NB4 (cell line): Measurements from ENCODE around the gene PKP1.

ENCODE experiments used
- DNase-seq: peaks from one replicate; pipeline ENCODE4 v3.0.0; 2010; ENCODE audit warnings: low read depth
- H3K4me3 ChIP-seq: one replicate; pipeline ENCODE4 v1.5.1; 2011; ENCODE audit warnings: mild to moderate bottlenecking, low read depth, low read length, moderate library complexity
- MYC ChIP-seq: IDR thresholded peaks from 2 replicates; pipeline ENCODE4 v1.6.1; 2011; ENCODE audit warnings: low read depth, low read length
- POLR2A ChIP-seq: IDR thresholded peaks from 2 replicates; pipeline ENCODE4 v1.6.1; 2011; ENCODE audit warnings: mild to moderate bottlenecking; ENCODE audit not compliant: insufficient read length; ENCODE audit errors: extremely low read depth
- TF ChIP-seq, protein P1 (sequence below): IDR thresholded peaks from 2 replicates; pipeline ENCODE4 v1.6.1; 2011; ENCODE audit warnings: low read depth, low read length
- TF ChIP-seq, protein P2 (sequence below): IDR thresholded peaks from one replicate; pipeline ENCODE4 v1.5.1; 2012; ENCODE audit warnings: low read depth, low read length

The PKP1 gene

DNA sequence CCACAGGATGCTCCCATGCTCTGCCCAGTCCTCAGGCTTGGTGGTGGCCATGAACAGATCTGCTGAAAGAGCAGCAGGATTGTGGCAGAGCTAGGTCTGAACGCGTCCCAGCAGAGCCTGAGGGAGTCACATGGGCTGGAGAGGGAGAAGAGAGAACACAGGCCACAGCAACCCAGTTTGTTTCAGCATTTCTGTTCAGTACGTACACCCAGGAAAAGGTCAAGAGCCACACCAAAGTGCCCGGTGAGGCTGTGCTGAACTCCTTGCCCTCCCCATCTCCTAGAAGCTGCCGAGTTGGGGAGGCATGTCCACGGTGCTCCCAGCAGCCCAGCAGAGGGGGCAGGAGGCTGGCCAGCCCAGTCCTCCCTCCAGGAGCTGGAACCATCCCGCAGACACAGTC, 5.5 kb downstream of the PKP1 start:
- no peak overlapping the region for H3K4me3 ChIP-seq
- no peak for DNase-seq
- TF ChIP-seq, protein P1, sequence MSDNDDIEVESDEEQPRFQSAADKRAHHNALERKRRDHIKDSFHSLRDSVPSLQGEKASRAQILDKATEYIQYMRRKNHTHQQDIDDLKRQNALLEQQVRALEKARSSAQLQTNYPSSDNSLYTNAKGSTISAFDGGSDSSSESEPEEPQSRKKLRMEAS: no peak
- TF ChIP-seq MYC (no peak), POLR2A (no peak)
- TF ChIP-seq, protein P2, sequence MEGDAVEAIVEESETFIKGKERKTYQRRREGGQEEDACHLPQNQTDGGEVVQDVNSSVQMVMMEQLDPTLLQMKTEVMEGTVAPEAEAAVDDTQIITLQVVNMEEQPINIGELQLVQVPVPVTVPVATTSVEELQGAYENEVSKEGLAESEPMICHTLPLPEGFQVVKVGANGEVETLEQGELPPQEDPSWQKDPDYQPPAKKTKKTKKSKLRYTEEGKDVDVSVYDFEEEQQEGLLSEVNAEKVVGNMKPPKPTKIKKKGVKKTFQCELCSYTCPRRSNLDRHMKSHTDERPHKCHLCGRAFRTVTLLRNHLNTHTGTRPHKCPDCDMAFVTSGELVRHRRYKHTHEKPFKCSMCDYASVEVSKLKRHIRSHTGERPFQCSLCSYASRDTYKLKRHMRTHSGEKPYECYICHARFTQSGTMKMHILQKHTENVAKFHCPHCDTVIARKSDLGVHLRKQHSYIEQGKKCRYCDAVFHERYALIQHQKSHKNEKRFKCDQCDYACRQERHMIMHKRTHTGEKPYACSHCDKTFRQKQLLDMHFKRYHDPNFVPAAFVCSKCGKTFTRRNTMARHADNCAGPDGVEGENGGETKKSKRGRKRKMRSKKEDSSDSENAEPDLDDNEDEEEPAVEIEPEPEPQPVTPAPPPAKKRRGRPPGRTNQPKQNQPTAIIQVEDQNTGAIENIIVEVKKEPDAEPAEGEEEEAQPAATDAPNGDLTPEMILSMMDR: no peak

DNA sequence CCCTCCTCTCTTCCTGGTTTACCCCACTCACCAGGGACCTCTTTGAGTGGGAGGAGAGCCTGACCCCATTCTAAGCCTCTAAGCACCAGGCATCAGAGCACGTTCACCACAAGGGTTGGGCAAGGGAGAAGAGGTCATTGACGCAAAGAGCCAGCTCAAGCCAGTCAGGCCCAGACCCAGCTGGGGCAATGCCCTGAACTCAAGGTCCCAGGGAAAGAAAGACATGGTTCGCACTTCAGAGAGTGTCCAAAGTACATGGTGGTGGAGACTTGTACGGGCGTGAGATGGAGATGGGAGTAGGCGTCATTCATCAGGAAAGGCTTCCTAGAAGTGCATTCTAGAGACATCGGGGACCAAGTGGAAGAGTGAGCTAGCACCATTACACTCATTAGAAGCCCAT, 7.2 kb downstream of the PKP1 start:
- no peak overlapping the region for H3K4me3 ChIP-seq
- TF ChIP-seq POLR2A (no peak), MYC (no peak)
- TF ChIP-seq, protein P2: no peak
- TF ChIP-seq, protein P1: no peak
- DNase-seq: no peak

DNA sequence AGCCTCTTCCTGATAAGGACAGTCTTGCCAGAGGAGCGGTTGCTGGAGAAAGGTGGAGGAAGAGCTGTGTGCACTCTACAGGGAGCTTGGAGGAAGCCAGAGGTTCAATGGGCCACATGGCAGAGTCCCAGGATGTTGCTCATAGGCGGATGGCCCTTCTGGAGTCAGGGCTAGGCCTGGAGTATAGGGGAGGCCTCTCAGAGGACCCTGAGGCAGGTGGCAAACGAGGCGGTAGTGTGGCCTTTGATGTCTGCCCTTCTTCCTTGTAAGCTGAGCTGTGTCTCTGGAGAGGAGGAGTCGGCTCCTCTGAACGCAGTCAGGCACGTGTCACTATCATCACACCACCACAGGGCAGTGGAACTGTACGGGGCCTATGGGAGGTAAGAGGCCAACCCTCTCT, 8.6 kb downstream of the PKP1 start:
- no peak for DNase-seq

DNA sequence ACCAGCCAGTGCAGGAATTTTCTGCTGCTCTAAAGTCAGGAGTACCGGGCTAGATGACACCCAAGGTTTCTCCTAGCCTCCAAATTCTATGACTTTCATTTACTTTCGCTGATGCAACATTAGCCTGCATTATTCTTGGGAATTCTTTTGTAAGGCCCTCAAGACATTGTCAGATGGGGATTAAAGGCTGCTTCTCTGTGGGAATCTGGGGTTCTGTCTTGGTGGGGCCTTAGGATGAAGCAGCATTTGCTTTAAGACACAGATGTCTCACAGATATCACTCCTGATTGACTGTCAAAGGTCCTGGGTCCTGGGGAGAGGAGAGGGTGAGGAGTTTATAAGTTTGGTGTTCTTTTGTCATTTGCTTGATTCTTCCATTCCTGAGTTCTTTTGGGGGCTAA, 11.6 kb downstream of the PKP1 start:
- DNase-seq: no peak
- TF ChIP-seq MYC: no peak
- TF ChIP-seq, protein P1: no peak

More for the DNA sequence above, 8.6 kb downstream of the PKP1 start:
- no peak overlapping the region for H3K4me3 ChIP-seq
- TF ChIP-seq POLR2A: no peak
- TF ChIP-seq, protein P2: no peak
- TF ChIP-seq MYC: no peak
- TF ChIP-seq, protein P1: no peak

DNA sequence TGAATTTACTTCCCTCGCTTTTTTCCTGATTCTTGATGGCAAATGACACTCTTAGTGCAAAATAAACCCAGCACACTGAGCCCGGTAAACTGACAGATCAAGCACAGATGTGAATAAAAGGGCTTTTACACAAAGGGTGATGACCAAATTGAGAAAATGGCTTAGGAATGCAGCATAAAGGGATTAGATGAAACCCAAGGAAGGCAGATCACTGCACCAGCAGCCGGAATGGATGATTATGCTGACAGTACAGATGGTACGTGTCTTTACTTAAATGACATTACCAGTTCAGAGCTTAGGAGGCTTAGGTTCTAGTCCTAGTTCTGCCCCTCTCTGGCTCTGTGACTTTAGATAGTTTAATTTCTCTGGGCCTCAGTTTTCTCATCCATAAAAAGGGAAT, 12.0 kb downstream of the PKP1 start:
- H3K4me3 ChIP-seq: no peak overlapping the region
- TF ChIP-seq, protein P2: no peak
- no peak for TF ChIP-seq POLR2A
- TF ChIP-seq MYC: no peak
- TF ChIP-seq, protein P1: no peak
- DNase-seq: no peak

More for the DNA sequence above, 11.6 kb downstream of the PKP1 start:
- no peak overlapping the region for H3K4me3 ChIP-seq

DNA sequence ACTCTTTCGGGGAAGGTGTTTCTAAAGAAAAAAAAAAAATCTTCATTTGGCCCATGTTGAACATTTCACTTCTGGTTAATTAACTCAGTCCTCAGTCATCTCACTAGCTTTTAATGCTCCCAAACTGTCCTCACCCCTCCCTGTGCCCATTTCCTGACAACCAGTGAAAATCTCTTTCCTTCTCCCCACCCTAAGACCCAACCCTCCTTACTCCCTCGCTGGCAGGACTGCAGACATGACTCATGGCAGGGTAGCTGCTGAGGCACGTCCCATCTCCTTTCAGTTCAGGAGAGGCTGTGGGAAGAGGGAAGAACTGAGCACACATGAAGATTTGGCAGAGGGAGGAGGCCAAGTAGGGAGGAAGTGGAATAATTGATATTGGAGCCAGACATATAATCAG, 12.6 kb downstream of the PKP1 start:
- TF ChIP-seq POLR2A (no peak), MYC (no peak)
- TF ChIP-seq, protein P2: no peak
- TF ChIP-seq, protein P1: no peak

DNA sequence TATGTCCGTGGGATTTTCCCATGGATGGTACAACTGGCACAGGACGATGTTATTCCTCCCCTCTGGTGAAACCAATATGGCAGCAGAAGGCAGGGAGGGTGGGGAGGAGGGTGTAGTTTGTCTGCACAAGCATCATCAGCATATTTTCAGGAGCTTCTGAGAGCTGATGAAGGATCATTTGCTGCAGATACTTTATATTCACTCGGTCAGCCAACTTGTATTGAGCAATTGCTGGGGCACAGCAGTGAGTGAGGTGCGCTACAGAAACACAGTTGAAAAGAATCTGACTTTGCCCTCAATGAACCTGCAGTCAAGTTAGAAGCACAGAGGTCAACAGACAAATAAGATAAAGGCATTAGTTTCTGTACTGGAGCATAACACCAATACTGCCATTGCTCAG, 13.0 kb downstream of the PKP1 start:
- no peak overlapping the region for H3K4me3 ChIP-seq
- TF ChIP-seq, protein P2: no peak
- TF ChIP-seq, protein P1: no peak
- no peak for TF ChIP-seq MYC
- TF ChIP-seq POLR2A: no peak
- DNase-seq: no peak

More for the DNA sequence above, 12.6 kb downstream of the PKP1 start:
- no peak overlapping the region for H3K4me3 ChIP-seq
- DNase-seq: no peak
